Liver (tissue), 9 donors: ENCODE measurements around the gene LSM3. TPM values are rescaled to one million over a fixed set of nuclear protein-coding genes. Genes with fewer than 3 reads are reported as not detected.

ENCODE experiments used
- DNase-seq: peaks from one replicate; pipeline ENCODE4 v3.0.0-alpha.2; 2017; ENCODE audit warnings: low spot score
- H3K27ac ChIP-seq, 2 donors: one replicate each; pipeline ENCODE4 v1.7.0; 2013; ENCODE audit warnings: inconsistent platforms in 2 of 2, low read length in 2 of 2, control low read depth in 1 of 2, low read depth in 1 of 2, mild to moderate bottlenecking in 1 of 2
- H3K27me3 ChIP-seq, 4 donors: one replicate each; pipeline versions ENCODE4 v1.6.1 to v1.7.0; 2013; ENCODE audit warnings: low read length in 3 of 4, inconsistent platforms in 1 of 4, mild to moderate bottlenecking in 1 of 4, moderate library complexity in 1 of 4; ENCODE audit not compliant: control insufficient read depth in 4 of 4, insufficient read depth in 4 of 4
- H3K36me3 ChIP-seq, 4 donors: one replicate each; pipeline versions ENCODE4 v1.6.1 to v1.7.0; 2013; ENCODE audit warnings: low read length in 3 of 4, mild to moderate bottlenecking in 3 of 4, low read depth in 1 of 4, moderate library complexity in 1 of 4; ENCODE audit not compliant: control insufficient read depth in 4 of 4, insufficient read depth in 3 of 4
- H3K4me1 ChIP-seq, 4 donors: one replicate each; pipeline versions ENCODE4 v1.6.1 to v1.7.0; 2013; ENCODE audit warnings: low read length in 3 of 4, mild to moderate bottlenecking in 3 of 4, moderate library complexity in 1 of 4; ENCODE audit not compliant: control insufficient read depth in 4 of 4, insufficient read depth in 4 of 4
- H3K4me3 ChIP-seq, 3 donors: one replicate each; pipeline versions ENCODE4 v1.6.1 to v1.7.0; 2013; ENCODE audit warnings: low read length in 3 of 3, control low read depth in 1 of 3, low read depth in 1 of 3, mild to moderate bottlenecking in 1 of 3
- H3K9ac ChIP-seq, 2 donors: one replicate each; pipeline ENCODE4 v1.7.0; 2013; ENCODE audit warnings: low read length in 2 of 2, mild to moderate bottlenecking in 2 of 2, moderate library complexity in 2 of 2, control low read depth in 1 of 2, low read depth in 1 of 2
- H3K9me3 ChIP-seq, 4 donors: one replicate each; pipeline versions ENCODE4 v1.6.1 to v1.7.0; 2013; ENCODE audit warnings: low read length in 3 of 4; ENCODE audit not compliant: control insufficient read depth in 4 of 4
- CTCF ChIP-seq: fragments of 150-350 bp; IDR thresholded peaks from 2 replicates; pipeline ENCODE4 v1.5.1; 2017; ENCODE audit warnings: improper control_type of control experiment, low read depth, low read length; ENCODE audit not compliant: missing input control
- EGR1 ChIP-seq, 2 donors: IDR thresholded peaks; 2 replicates each; pipeline ENCODE4 v1.6.1; 2016 to 2018; ENCODE audit warnings: antibody characterized with exemption in 2 of 2, low read depth in 2 of 2
- GABPA ChIP-seq, 2 donors: IDR thresholded peaks in 1 of 2; conservative IDR thresholded peaks in 1 of 2; 2 replicates each; pipeline ENCODE4 v1.6.1; 2016; ENCODE audit warnings: antibody characterized with exemption in 2 of 2, mild to moderate bottlenecking in 1 of 2, moderate library complexity in 1 of 2
- HNF4A ChIP-seq, 2 donors: conservative IDR thresholded peaks; 2 replicates each; pipeline ENCODE4 v1.6.1; 2016; ENCODE audit warnings: antibody characterized with exemption in 2 of 2, mild to moderate bottlenecking in 2 of 2
- HNF4G ChIP-seq: IDR thresholded peaks from 2 replicates; pipeline ENCODE4 v1.6.1; 2016; ENCODE audit warnings: antibody characterized with exemption
- NR2F2 ChIP-seq: IDR thresholded peaks from 2 replicates; pipeline ENCODE4 v1.6.1; 2016; ENCODE audit warnings: antibody characterized with exemption
- RAD21 ChIP-seq, 2 donors: IDR thresholded peaks; 2 replicates each; pipeline ENCODE4 v1.6.1; 2016; ENCODE audit warnings: antibody characterized with exemption in 2 of 2, mild to moderate bottlenecking in 2 of 2
- REST ChIP-seq: IDR thresholded peaks from 2 replicates; pipeline ENCODE4 v1.6.1; 2016; ENCODE audit warnings: antibody characterized with exemption, mild to moderate bottlenecking
- RXRA ChIP-seq, 2 donors: IDR thresholded peaks; 2 replicates each; pipeline ENCODE4 v1.6.1; 2017 to 2018; ENCODE audit warnings: antibody characterized with exemption in 2 of 2, mild to moderate bottlenecking in 1 of 2
- SP1 ChIP-seq: IDR thresholded peaks from 2 replicates; pipeline ENCODE4 v1.6.1; 2018; ENCODE audit warnings: antibody characterized with exemption, mild to moderate bottlenecking
- TAF1 ChIP-seq: conservative IDR thresholded peaks from 2 replicates; pipeline ENCODE4 v1.6.1; 2016; ENCODE audit warnings: antibody characterized with exemption, mild to moderate bottlenecking
- YY1 ChIP-seq: IDR thresholded peaks from 2 replicates; pipeline ENCODE4 v1.6.1; 2016; ENCODE audit warnings: antibody characterized with exemption, mild to moderate bottlenecking
- ZBTB33 ChIP-seq: IDR thresholded peaks from 2 replicates; pipeline ENCODE4 v1.6.1; 2016; ENCODE audit warnings: antibody characterized with exemption
- WGBS: extraction: QIAGEN DNeasy Blood & Tissue Kit; methylation state at CpG from one replicate; pipeline ENCODE4 v1.1.7; 2013; 5-methylcytosine and 5-hydroxymethylcytosine counted together
- polyA plus RNA-seq, 2 donors: library from polyadenylated mRNA; stranded (reverse) in 1 of 2; unstranded in 1 of 2; fragments of 200-250 nt in 1 of 2; fragments of >200 nt in 1 of 2; fragmentation: Nextera tagmentation in 1 of 2; extraction: Ambion mirVana in 1 of 2; gene quantifications; one replicate each; pipeline versions ENCODE4 v1.2.1 to v1.2.3, GENCODE V29; 2013 to 2015
- total RNA-seq, 2 donors: library from RNA; depleted of rRNA; stranded (reverse); fragments of >200 nt; gene quantifications; one replicate each; pipeline ENCODE4 v1.2.3, GENCODE V29; 2014
- TF ChIP-seq, protein P1 (sequence below): IDR thresholded peaks from 2 replicates; pipeline ENCODE4 v1.6.1; 2016; ENCODE audit warnings: antibody characterized with exemption
- donor health status: healthy.
- donor health status: healthy.
- donor health status: healthy.
- donor health status: healthy.
- donor health status: healthy.

Gene LSM3
- total and polyA plus RNA-seq, 4 donors: 3.7 to 17.0 (median 5.0) TPM

- no peak for TF ChIP-seq CTCF
- TF ChIP-seq GABPA (IDR thresholded peaks at IDR 0.05 in 1 of 2, conservative IDR thresholded peaks at IDR 0.05 in 1 of 2): no peak
- TF ChIP-seq TAF1: no peak
Observed at GRCh38 chr3:14235912-14236295, 57.3 kb downstream of the LSM3 start (continued).

DNA sequence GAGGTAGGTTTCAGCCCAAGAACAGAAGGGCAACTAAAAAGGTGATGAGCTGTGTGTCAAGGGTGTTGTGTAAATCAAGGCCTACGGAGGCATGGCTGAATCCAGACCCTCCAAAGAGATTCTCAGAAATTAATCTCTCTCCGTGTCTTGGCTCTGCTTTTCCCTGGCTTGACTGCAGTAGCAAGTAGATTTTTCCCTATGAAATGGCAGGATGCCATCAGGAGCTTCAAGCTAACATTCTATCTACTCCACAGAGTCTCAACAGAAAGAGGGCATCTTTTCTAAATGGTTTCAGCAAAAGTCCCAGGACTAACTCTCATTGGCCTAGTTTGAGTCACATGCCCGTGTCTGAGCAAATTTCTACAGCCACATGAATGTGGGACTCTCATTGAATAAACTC is 58.3 kb downstream of the LSM3 start:
- Histone ChIP-seq H3K9ac (no peak overlapping the region), H3K9me3 (peaks cover 0 to 5% (median 3%) of the 10 kb centered on the region in 4 donors), H3K36me3 (no peaks in the 10 kb centered on the region), H3K4me1 (no peaks in the 10 kb centered on the region), H3K4me3 (no peak overlapping the region), H3K27me3 (no peaks in the 10 kb centered on the region), H3K27ac (no peak overlapping the region)
- 91% methylated on average over 3 of the region's 3 CpGs for WGBS
- TF ChIP-seq EGR1 (IDR thresholded peaks at IDR 0.05; ENCODE audit: low read depth in 2 of 2) (no peak), RAD21 (IDR thresholded peaks at IDR 0.05) (no peak), HNF4G (no peak), HNF4A (conservative IDR thresholded peaks at IDR 0.05) (no peak), NR2F2 (no peak), SP1 (no peak)
- TF ChIP-seq, protein P1, sequence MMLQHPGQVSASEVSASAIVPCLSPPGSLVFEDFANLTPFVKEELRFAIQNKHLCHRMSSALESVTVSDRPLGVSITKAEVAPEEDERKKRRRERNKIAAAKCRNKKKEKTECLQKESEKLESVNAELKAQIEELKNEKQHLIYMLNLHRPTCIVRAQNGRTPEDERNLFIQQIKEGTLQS: no peak
- DNase-seq: no peak

DNA sequence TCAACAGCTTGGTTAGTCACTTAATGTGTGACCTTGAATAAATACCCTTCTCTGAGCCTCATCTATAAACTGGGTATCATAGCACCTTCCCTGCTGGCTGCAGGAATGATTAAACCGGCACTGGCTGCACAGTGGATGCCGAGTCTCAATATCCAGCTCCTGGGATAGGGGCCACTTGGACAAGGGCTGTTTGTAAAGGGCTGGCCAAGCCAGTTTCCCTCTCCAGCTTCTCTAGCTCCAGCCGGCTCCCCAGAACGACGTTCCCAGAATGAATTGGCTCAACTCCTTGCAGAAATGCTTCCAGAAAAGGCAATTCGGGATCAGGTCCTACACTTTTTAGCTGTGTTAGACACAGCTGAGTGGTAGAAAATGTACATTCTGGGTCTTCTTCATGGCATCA is 58.8 kb downstream of the LSM3 start:
- Histone ChIP-seq H3K9me3 (peaks cover 0 to 5% (median 3%) of the 10 kb centered on the region in 4 donors), H3K9ac (no peak overlapping the region), H3K27me3 (no peaks in the 10 kb centered on the region), H3K27ac (no peak overlapping the region), H3K4me3 (no peak overlapping the region), H3K4me1 (no peaks in the 10 kb centered on the region), H3K36me3 (no peaks in the 10 kb centered on the region)
- no peak for TF ChIP-seq HNF4G
- TF ChIP-seq ZBTB33: no peak
- no peak for TF ChIP-seq RXRA (IDR thresholded peaks at IDR 0.05)
- TF ChIP-seq GABPA (IDR thresholded peaks at IDR 0.05 in 1 of 2, conservative IDR thresholded peaks at IDR 0.05 in 1 of 2): no peak
- TF ChIP-seq TAF1: no peak
- TF ChIP-seq YY1: no peak
- no peak for TF ChIP-seq SP1
- no peak for TF ChIP-seq REST
- TF ChIP-seq HNF4A (conservative IDR thresholded peaks at IDR 0.05): no peak
- TF ChIP-seq RAD21 (IDR thresholded peaks at IDR 0.05): no peak
- no peak for DNase-seq
- WGBS: 87% methylated on average over 6 of the region's 6 CpGs
